Measurements from ENCODE around the gene EPHA6.
"Not testable (repeated sequence)": the region's sequence is repeated elsewhere in the genome, so short reads cannot be mapped to it uniquely, and the experiment has no call there.

EPHA6 gene

DNA sequence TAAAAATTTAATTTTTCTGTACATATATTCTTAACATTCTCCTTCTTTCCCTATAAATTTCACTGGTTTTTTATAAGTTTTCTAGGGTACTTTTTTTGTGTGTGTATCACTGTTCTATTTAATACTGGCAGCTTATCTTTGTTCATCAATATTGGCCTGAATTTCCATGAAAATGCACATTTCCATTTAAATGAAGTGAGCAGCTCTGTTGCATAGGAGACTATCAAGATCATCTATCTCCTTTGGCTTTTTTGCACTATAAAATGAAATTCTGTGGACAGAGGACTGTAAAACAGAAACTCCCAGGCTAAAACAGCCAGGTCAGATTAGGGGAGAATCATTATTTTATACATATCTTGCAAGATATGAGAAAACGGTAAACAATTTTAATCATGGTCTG, 673.2 kb downstream of the EPHA6 start:
- DNase-seq, result no peak

DNA sequence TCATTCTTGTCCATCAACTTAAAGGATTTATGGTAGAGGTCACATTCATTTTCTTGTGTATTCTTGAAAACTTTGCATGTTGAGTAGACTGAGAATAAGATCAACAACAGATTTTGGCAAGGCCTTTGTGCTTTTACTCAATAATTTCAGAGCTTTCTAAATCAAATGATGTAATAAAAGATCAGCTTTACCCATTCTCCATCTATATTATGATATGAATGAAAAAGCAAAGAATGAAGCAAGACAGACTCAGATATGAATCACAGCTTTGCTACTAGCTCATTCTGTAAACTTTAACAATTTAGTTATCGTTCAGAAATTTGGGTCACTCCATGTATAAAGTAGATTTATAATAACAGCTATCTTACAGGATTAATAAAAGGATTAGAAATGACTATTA, 674.3 kb downstream of the EPHA6 start:
- no peak for DNase-seq

- DNase-seq, result no peak
Measured at GRCh38 chr3:97495896-97496295, 681.5 kb downstream of the EPHA6 start.

DNA sequence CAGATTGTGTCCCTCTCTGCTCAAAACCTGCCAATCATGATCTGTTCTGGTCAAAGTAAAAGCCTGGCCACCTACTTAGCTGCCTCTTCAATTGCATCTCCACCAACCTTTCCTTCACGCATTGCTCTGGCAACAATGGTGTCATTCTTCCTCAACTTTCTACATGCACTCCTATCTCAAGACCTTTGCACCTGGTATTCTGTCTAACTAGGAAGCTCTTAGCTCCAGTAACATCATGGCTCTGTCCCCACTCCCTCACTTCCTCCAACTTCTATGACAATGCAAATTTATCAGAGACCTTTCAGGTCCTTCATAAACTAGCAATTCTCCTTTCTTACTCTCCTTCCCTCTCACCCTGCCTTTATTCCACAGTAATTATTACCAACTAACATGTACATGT, 682.7 kb downstream of the EPHA6 start:
- no peak for DNase-seq

GRCh38 chr3:97504463-97504862, 690.1 kb downstream of the EPHA6 start:
- DNase-seq, result no peak

DNA sequence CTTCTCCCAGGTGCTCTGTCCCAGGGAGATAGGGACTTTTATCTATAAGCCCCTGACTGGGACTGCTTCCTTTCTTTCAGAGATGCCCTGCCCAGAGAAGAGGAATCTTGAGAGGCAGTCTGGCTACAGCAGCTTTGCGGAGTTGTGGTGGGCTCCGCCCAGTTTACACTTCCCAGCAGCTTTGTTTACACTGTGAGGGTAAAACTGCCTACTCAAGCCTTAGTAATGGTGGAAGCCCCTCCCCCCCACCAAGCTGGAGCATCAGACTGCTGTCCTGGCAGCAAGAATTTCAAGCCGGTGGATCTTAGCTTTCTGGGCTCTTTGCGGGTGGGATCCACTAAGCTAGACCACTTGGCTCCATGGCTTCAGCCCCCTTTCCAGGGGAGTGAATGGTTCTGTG, 696.4 kb downstream of the EPHA6 start:
- DNase-seq, result no peak

DNA sequence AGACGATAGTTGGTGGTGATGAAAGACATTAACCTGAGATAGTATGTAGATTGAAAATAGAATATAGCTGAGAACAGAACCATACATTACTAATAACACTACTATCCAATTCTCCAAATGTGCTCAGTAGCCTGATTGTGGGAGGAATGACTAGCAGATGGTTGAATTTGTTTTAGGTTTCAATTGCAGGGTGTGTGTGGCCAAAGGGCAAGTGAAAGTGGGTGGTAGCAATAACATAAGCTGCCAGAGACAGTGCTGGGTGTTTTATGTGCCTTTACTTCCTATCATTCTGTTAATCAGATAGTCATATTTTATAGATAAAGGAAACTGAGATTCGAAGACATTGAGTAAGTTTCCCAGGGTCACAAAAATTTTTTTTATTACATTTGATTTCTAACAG, 700.7 kb downstream of the EPHA6 start:
- no peak for DNase-seq

DNA sequence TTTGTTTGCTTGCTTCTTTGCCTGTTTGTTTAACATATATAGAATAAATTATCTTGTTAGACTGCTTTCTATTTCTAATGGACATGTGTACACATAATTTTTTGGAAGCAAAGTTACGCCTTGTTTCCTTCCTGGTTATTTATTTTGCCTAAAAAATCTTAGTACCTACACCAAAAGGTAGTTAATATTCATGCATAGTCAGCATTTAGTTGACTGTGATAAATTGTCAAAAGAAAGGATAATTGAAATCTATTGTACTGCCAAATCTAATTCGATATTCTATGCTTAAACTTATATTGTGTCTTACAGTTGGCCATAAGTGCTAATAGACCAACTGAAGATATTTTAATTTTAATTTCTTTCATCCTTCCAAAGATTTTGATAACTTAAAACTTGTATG, 716.3 kb downstream of the EPHA6 start:
- DNase-seq, result no peak

GRCh38 chr3:97547573-97547972, 733.2 kb downstream of the EPHA6 start:
- DNase-seq, result not testable (repeated sequence)

DNA sequence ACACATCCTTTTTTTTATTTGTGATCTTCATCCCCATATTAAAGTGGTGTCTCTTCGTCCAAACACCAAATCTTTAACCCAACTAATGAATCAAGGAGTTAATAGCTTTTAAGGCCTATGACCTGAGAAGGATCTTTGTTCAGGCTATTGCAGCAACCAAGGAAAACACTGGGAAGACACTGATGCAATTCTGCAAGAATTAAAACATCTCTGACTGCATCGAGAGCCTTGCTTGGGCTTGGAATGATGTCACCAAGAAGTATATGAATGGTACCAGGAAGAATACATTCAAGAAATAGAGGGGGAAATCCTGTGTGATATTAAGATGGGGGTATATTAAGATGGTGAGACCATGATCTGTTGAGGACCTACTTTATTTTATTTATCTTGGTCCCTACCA, 736.0 kb downstream of the EPHA6 start:
- no peak for DNase-seq

DNA sequence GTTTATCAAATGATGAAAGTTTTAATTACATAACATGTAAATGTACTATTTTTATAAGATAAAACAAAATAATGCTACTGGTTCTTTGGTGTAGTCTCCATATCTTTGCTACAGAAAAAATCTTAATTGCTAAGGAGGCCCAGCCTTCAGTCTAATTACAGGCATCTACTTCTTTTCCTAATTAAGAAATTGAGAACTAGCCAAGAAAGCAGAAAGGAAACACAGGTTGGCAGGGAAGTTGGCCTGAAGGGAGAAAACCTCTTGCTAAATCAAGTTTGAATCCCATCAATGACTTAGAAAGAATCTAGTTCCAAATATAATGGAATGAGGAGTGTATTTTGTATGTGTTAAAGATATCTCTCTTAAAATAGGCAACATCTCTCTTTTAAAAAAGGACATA, 737.8 kb downstream of the EPHA6 start:
- no peak for DNase-seq

DNA sequence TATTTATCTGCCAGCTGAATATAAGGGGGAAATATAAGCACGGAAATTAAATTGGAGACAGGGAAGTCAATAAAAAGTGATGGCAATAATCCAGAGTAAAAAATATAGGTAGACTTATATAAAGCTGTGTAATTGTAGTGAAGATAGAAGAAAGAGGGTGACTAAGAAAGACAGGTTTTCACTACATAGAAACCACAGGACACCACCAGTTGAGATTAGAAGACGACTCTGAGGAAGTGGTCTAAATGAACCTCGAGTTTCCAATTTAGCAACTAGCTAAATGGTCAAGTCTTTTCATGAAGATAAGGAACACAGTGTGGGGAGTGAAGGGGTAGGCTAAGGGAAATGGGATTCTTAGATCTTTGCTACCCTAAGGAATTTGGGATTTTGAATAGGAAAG, 761.3 kb downstream of the EPHA6 start:
- DNase-seq, result no peak

GRCh38 chr3:97576221-97576620, 761.8 kb downstream of the EPHA6 start:
- no peak for DNase-seq

DNA sequence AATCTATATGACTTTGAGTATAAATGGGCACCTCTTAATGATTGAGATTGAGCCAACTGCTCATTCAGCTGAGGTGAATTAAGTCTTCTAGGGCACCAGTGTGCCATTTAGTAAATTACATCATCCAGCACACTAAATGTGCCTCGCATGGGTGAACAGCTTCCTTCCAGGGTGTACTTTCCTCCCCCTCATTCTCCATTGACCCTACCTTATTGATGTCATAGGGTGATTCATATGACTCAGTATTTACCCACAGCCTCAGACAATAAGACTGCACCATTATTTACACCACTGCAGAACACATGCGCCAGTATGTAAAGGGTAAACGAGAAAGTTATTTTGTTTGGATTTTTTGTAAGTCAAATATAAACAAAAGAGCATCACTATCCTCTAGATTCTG, 765.0 kb downstream of the EPHA6 start:
- DNase-seq, result no peak

DNA sequence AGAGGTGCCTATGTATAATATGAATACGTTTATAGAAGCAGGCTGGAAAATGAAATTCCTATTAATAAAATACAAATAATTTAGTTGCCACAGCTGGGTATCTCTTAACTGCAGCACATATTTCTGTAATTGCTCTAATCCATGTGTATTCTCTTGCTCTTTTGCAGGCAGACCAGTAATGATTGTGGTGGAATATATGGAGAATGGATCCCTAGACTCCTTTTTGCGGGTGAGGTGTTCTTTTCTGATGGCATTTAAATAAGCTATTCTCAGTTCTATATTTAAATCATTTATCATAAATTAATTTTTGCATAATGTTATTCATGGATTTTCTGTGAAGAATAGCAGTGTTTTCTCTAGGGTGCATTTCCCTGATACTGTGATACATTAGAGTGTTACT, 796.2 kb downstream of the EPHA6 start:
- DNase-seq, result no peak

- DNase-seq, result no peak
Measured at GRCh38 chr3:97612632-97613031, 798.2 kb downstream of the EPHA6 start.

DNA sequence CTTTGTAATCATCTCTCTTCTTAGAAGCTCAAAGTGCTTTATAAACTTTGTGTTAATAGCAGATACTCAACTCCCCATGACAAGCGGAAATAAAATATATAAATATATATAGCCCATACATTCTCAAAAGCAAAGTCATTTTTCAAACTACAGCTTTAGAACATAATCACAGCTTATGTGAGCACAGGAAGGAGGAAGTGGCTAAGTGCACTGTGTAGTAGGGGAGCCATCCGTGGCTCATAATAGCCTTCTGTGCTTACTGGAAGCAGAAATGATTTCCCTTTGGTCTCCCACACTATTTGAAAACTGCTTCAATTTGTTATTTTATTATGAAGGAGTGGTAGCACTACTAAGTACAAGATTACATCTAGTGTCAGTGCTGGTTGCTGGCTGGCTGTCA, 798.7 kb downstream of the EPHA6 start:
- DNase-seq, result no peak

DNA sequence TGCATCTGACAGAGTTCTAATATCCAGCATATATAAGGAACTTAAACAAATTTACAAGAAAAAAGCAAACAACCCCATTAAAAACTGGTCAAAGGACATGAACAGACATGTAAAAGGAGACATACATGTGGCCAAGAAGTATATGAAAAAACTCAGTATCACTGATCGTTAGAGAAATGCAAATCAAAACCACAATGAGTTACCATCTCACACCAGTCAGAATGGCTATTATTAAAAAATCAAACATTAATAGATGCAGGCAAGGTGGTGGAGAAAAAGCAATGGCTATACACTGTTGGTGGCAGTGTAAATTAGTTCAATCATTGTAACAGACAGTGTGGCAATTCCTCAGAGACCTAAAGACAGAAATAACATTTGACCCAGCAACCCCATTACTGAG, 806.1 kb downstream of the EPHA6 start:
- DNase-seq, result not testable (repeated sequence)

DNA sequence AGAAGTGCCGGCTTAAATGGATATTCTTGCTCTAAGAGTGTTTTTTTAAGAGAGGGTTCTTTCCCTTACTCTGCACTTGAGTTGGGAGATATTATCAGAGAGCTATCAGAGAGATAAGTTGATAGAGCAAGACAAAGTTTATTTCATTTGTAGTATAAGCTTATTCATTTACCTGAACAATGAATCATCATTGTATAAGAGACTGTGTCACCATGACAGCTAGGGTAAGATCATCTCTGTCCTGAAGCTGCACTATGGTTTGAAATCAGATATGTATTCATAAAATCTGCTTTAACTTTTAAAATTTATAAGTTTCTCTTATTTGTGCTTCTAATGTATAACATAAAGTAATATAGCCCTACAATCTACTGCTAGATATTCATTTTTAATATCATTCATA, 822.1 kb downstream of the EPHA6 start:
- DNase-seq, result no peak

DNA sequence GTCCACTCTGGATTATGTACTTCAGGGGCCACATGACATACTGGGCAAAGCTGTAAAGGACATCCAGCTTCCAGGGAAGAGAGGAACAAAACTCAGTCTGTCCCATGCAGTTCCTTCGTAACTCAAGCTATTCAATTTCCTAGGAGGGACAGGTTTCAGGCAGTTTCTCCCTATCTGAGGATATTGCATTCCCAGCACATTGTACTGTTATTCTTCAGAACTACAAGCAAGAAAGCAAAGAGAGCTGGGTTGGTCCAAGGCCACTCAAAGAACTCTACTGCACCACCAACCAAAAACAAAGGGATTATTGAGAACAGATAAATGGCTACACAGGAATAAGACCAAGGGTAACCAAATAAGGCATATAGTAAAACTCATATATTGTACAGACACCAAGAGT, 832.5 kb downstream of the EPHA6 start:
- no peak for DNase-seq

GRCh38 chr3:97647441-97647982, 833.1 kb downstream of the EPHA6 start:
- DNase-seq, result no peak

DNA sequence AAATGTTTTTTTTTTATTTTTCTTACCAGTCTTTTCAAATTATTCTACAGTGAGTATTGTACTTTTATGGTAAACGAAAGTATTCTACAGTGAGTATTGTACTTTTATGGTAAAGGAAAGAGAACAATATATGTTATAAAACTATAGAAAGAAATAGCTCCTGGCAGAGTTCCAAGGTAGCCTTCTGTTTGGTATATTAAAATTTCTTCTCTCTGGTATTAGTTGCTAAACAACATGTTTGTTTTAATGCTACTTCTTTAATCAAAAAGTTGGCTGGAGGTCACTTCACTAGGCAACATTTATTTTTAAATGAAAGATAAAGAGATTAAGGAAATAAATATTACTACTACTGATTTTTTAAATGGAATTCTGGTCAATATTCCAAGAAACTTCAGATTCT, 841.6 kb downstream of the EPHA6 start:
- DNase-seq, result no peak

GRCh38 chr3:97656638-97657037, 842.2 kb downstream of the EPHA6 start:
- DNase-seq, result no peak

- no peak for DNase-seq
Measured at GRCh38 chr3:97658668-97659285, 844.4 kb downstream of the EPHA6 start.

DNA sequence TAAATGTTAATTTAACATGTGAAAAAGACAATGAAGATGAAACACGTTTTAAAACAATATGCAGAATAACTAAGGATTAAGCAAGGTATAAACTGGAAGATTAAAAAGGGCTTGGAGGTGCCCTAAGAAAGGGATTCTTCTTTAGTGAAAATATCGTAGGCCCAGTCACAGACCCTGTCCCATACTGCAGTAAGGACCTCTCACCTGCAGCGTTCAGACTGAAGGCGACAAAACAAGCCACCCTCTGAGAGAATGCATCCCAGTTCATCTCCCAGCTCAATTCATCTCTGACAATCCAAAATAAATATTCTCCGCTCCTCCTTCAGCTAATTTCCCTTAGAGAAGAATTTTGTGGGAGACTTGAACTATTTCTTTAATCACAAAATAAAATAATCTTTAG, 847.9 kb downstream of the EPHA6 start:
- no peak for DNase-seq

DNA sequence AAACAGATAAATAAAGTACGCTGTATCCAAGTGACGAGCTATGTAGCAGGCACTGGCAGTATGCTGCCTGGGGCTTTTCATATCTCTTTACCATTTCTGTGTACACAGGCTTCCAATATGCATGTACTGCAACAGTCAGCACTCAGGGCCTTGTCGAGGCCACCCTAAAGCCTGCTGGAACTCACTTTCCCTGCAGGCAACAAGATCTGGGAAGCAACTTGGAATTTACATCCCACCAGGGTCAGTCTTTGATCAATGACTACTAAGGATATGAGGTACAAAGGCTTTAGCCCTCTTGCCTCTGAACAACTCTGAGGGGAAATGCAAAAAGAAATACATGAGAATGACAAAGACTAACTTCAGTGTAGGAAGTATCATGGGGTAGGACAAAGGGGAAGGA, 848.4 kb downstream of the EPHA6 start:
- no peak for DNase-seq

Measured in CD4-positive, alpha-beta T cell treated with Interleukin-6 for 4 hours (primary cell).